A549 (cell line): ENCODE measurements around the gene ASTE1.

Experiments used
- BHLHE40 ChIP-seq: IDR thresholded peaks from 2 replicates; pipeline ENCODE4 v1.6.1; 2012; ENCODE audit warnings: low read depth, low read length, inconsistent platforms
- CBX2 ChIP-seq: fragments of 200-600 bp; sonication (generic); IDR thresholded peaks from 2 replicates; pipeline ENCODE4 v1.6.1; 2016; ENCODE audit warnings: low read depth, mild to moderate bottlenecking, borderline replicate concordance
- CTCF ChIP-seq: fragments of >200 bp; sonication (Bioruptor Twin); formaldehyde crosslinking; IDR thresholded peaks from 3 replicates; pipeline ENCODE4 v1.5.1; 2016
- FOSL2 ChIP-seq, 2 experiments: fragments of 450-650 bp in 1 of 2; fragments of >200 bp in 1 of 2; sonication (Bioruptor Twin) in 1 of 2; formaldehyde crosslinking; IDR thresholded peaks; 2 replicates each; pipeline versions ENCODE4 v1.5.0 to v1.6.1; 2016 to 2020; ENCODE audit warnings: mild to moderate bottlenecking in 1 of 2, moderate library complexity in 1 of 2
- MAX ChIP-seq: IDR thresholded peaks from 2 replicates; pipeline ENCODE4 v1.6.1; 2012
- MYC ChIP-seq: IDR thresholded peaks from 2 replicates; pipeline ENCODE4 v1.6.1; 2012; ENCODE audit warnings: mild to moderate bottlenecking, inconsistent platforms, low read length, improper control_type of control experiment, borderline replicate concordance
- NPAS2 ChIP-seq: fragments of 250-450 bp; sonication (Bioruptor Pico); IDR thresholded peaks from 2 replicates; pipeline ENCODE4 v1.8.0; 2022; ENCODE audit warnings: mild to moderate bottlenecking, moderate library complexity, borderline replicate concordance
- POLR2A ChIP-seq: IDR thresholded peaks from 2 replicates; pipeline ENCODE4 v1.6.1; 2012; ENCODE audit warnings: mild to moderate bottlenecking, low read length
- POLR2AphosphoS2 ChIP-seq: conservative IDR thresholded peaks from 2 replicates; pipeline ENCODE4 v1.6.1; 2012; ENCODE audit warnings: low read length, improper control_type of control experiment, inconsistent platforms
- RAD21 ChIP-seq, 2 experiments: fragments of >200 bp in 1 of 2; sonication (Bioruptor Twin) in 1 of 2; formaldehyde crosslinking in 1 of 2; IDR thresholded peaks in 1 of 2; conservative IDR thresholded peaks in 1 of 2; 2 replicates in 1 of 2; 3 replicates in 1 of 2; pipeline ENCODE4 v1.6.1; 2012 to 2018; ENCODE audit warnings: inconsistent platforms in 1 of 2
- REST ChIP-seq: fragments of 200-600 bp; sonication (generic); IDR thresholded peaks from 2 replicates; pipeline ENCODE4 v1.6.1; 2016; ENCODE audit warnings: antibody characterized with exemption, mild to moderate bottlenecking, moderate library complexity
- ZSCAN20 ChIP-seq: fragments of 250-450 bp; sonication (Bioruptor Pico); IDR thresholded peaks from 2 replicates; pipeline ENCODE4 v1.8.0; 2022; ENCODE audit warnings: mild to moderate bottlenecking, moderate library complexity

- no peak for TF ChIP-seq BHLHE40
- TF ChIP-seq RAD21 (conservative IDR thresholded peaks at IDR 0.05 in 1 of 2, IDR thresholded peaks at IDR 0.05 in 1 of 2): peak; percentile 49 to 54
- peak; percentile 42; the same call in 2 of the 3 replicates for TF ChIP-seq CTCF
- no peak for TF ChIP-seq REST
- TF ChIP-seq FOSL2 (IDR thresholded peaks at IDR 0.05): no peak
- no peak for TF ChIP-seq FOSL2 (CRISPR knock-in tag; IDR thresholded peaks at IDR 0.05)
- no peak for TF ChIP-seq POLR2A
- no peak for TF ChIP-seq ZSCAN20
- no peak for TF ChIP-seq MYC
- TF ChIP-seq POLR2AphosphoS2: no peak
- TF ChIP-seq CBX2: no peak
- no peak for TF ChIP-seq MAX
- TF ChIP-seq NPAS2 (CRISPR knock-in tag): no peak
These were observed 26.6 kb upstream of the ASTE1 start for GRCh38 chr3:131053043-131053859.
